Vagina (tissue), 2 donors: ENCODE data around the gene SEL1L. TPM values are rescaled to one million over a fixed set of nuclear protein-coding genes. Genes with fewer than 3 reads are reported as not detected.

Experiments used
- DNase-seq, 2 donors: peaks; one replicate each; pipeline ENCODE4 v3.0.0-alpha.2; 2017; ENCODE audit errors: extremely low spot score in 2 of 2
- H3K27ac ChIP-seq: fragments of 200-600 bp; sonication (generic); one replicate; pipeline ENCODE4 v1.5.1; 2019
- H3K27me3 ChIP-seq: fragments of 200-600 bp; sonication (generic); one replicate; pipeline ENCODE4 v1.5.1; 2019
- H3K36me3 ChIP-seq, 2 donors: fragments of 200-600 bp; sonication (generic); one replicate each; pipeline ENCODE4 v1.5.1; 2017 to 2019
- H3K4me1 ChIP-seq: fragments of 200-600 bp; sonication (generic); one replicate; pipeline ENCODE4 v1.5.1; 2019
- H3K4me3 ChIP-seq, 2 donors: fragments of 200-600 bp; sonication (generic); 1 replicate in 1 of 2; 2 replicates in 1 of 2; pipeline ENCODE4 v1.5.1; 2016 to 2019
- H3K9me3 ChIP-seq: fragments of 200-600 bp; sonication (generic); one replicate; pipeline ENCODE4 v1.5.1; 2019
- CTCF ChIP-seq, 3 experiments: fragments of 450-650 bp in 2 of 3; fragments of 200-600 bp in 1 of 3; sonication (generic) in 1 of 3; IDR thresholded peaks; one replicate each; pipeline ENCODE4 v1.5.1; 2017 to 2019; ENCODE audit warnings: antibody characterized with exemption in 3 of 3, mild to moderate bottlenecking in 2 of 3, moderate library complexity in 2 of 3
- POLR2A ChIP-seq, 2 donors: fragments of 450-650 bp; IDR thresholded peaks; one replicate each; pipeline ENCODE4 v1.6.1; 2017; ENCODE audit warnings: antibody characterized with exemption in 2 of 2, mild to moderate bottlenecking in 2 of 2, moderate library complexity in 2 of 2
- POLR2AphosphoS5 ChIP-seq, 2 donors: sonication (generic); formaldehyde crosslinking; IDR thresholded peaks; one replicate each; pipeline ENCODE4 v1.9.0; 2017; ENCODE audit warnings: antibody characterized with exemption in 2 of 2, mild to moderate bottlenecking in 2 of 2, low read depth in 1 of 2; ENCODE audit not compliant: insufficient read depth in 1 of 2
- intact Hi-C: fragments of 100-400 bp; cut with DNase I; formaldehyde crosslinking; loops from one replicate; pipeline ENCODE4 v1.15.1; 2023
- total RNA-seq: library from RNA; depleted of rRNA; stranded (reverse); fragments of >200 nt; gene quantifications from one replicate; pipeline ENCODE4 v1.2.3, GENCODE V29; 2016

SEL1L gene
- total RNA-seq, 1 donor from 2014 or later: 28.2 TPM

DNA sequence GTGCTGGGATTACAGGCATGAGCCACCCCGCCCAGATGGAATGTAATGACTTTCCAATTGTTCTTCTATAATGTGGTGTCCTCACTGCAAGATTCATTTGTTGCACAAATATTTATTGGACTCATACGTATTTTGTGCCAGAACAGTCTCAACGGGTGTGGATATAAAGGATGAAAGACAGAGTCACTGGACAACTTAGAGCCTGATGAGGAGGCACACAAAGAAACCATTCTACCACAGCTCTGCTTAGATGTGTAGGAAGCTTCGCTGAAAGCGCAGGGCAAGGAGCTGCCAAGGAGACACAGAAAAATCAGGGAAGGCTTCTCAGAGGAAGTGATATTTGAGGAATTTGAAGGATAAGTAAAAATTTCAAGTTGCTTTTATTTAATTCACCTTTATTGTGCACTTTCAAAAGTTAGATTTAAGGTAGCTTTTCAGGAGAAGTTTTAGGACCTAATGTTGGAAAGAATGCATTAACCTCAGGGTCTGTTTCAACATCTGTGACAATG is 92.0 kb downstream of the SEL1L start:
- Histone ChIP-seq H3K27me3 (no peaks in the 10 kb centered on the region), H3K27ac (no peak overlapping the region), H3K9me3 (no peaks in the 10 kb centered on the region), H3K4me1 (peaks cover 4% of the 10 kb centered on the region), H3K4me3 (no peak overlapping the region), H3K36me3 (no peaks in the 10 kb centered on the region)
- TF ChIP-seq POLR2AphosphoS5 (IDR thresholded peaks at IDR 0.05; ENCODE audit: insufficient read depth in 1 of 2, low read depth in 1 of 2) (no peak), CTCF (IDR thresholded peaks at IDR 0.05) (no peak)
- intact Hi-C loops: no loop called here
- no peak for DNase-seq

- H3K27ac ChIP-seq: no peak overlapping the region
- H3K4me1 ChIP-seq: peaks cover 6% of the 10 kb centered on the region
- no peak for DNase-seq
- H3K9me3 ChIP-seq: no peaks in the 10 kb centered on the region
- TF ChIP-seq CTCF (IDR thresholded peaks at IDR 0.05): no peak
- TF ChIP-seq POLR2AphosphoS5 (IDR thresholded peaks at IDR 0.05; ENCODE audit: insufficient read depth in 1 of 2, low read depth in 1 of 2): no peak
- TF ChIP-seq POLR2A (IDR thresholded peaks at IDR 0.05): no peak
- H3K4me3 ChIP-seq: no peak overlapping the region
- no peaks in the 10 kb centered on the region for H3K27me3 ChIP-seq
- no peaks in the 10 kb centered on the region for H3K36me3 ChIP-seq
- intact Hi-C loops: no loop called here
These were observed 93.6 kb downstream of the SEL1L start for GRCh38 chr14:81440041-81440440.

DNA sequence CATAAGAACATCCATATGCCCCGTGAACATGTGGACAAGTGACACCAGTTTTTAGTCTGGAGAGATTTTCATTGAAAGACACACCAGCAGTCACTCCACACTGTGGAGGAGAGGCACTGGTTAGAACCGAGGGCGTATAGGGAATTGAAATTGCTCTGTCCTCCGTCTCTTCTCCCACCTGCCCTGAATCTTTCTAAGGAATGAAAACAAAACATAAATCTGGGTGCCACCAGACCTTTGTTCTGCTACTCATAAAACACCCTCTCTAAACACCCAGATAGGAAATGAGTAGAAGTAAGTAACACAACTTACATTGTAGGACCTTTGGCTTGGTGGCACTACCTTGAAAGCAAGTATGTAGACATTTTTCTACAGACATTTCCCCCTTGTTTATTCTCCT is 96.4 kb downstream of the SEL1L start:
- peaks cover 6% of the 10 kb centered on the region for H3K4me1 ChIP-seq
- TF ChIP-seq POLR2AphosphoS5 (IDR thresholded peaks at IDR 0.05; ENCODE audit: insufficient read depth in 1 of 2, low read depth in 1 of 2): no peak
- H3K9me3 ChIP-seq: no peaks in the 10 kb centered on the region
- no peak overlapping the region for H3K4me3 ChIP-seq
- no peak overlapping the region for H3K27ac ChIP-seq
- no peaks in the 10 kb centered on the region for H3K36me3 ChIP-seq
- DNase-seq: no peak
- intact Hi-C loops: no loop called here
- H3K27me3 ChIP-seq: no peaks in the 10 kb centered on the region

DNA sequence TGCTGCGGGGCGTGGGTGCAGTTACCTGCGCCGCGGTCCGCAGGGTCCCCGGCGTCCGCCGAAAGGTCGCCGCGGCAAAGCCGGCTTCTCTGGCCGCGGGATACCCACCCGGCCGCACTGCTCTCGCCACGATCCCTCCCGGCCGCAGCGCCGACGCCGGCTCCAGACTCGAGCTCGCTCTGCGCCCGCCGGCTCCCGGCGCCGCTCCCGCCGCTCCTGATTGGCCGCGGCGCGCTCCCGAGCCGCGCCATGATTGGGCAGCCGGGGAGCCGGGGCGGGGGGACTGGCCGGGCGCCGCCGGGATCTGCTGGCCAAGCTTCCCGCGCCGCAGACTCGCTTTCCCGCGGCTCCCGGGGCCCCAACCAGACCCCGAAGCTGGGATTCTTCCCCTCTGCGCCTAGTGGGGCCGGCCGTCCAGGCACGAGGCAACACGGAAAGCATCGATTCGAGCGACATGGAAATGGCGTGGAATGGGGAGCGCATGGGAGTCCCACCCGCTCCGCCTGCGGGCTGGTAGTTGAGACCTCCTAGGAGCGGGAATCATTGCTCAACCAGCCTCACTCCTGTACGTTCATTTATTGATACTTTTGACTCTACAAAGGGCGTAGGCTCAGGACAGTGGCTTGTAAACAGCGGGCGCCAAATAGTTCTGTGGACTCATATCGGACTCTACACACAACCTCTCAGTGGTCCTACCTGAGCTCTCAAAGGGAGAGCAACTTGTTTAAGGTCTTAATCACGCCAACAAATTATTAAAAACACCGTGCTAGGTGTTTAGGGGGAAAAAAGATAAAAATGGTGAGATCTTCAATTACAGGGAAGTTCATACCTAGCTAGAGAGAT is 97.1 kb downstream of the SEL1L start:
- Histone ChIP-seq H3K27ac (peak overlapping the region; percentile 29), H3K27me3 (no peaks in the 10 kb centered on the region)
- no peak for DNase-seq

More for the DNA sequence above, 97.1 kb downstream of the SEL1L start:
- Histone ChIP-seq H3K4me1 (peaks cover 6% of the 10 kb centered on the region), H3K4me3 (peak overlapping the region; percentile 48 to 58), H3K36me3 (no peaks in the 10 kb centered on the region), H3K9me3 (no peaks in the 10 kb centered on the region)
- intact Hi-C loops: no loop called here
- TF ChIP-seq CTCF (IDR thresholded peaks at IDR 0.05): no peak
- TF ChIP-seq POLR2AphosphoS5 (IDR thresholded peaks at IDR 0.05; ENCODE audit: insufficient read depth in 1 of 2, low read depth in 1 of 2): no peak
- TF ChIP-seq POLR2A (IDR thresholded peaks at IDR 0.05): no peak
